Measurements from ENCODE around the gene SLC14A1. TPM values are rescaled to one million over a fixed set of nuclear protein-coding genes. Genes with fewer than 3 reads are reported as not detected.

Gene SLC14A1
- total and polyA plus RNA-seq, 2 of the 4 experiments (the other 2 are of a cell fraction): 20.5 to 31.9 TPM

DNA sequence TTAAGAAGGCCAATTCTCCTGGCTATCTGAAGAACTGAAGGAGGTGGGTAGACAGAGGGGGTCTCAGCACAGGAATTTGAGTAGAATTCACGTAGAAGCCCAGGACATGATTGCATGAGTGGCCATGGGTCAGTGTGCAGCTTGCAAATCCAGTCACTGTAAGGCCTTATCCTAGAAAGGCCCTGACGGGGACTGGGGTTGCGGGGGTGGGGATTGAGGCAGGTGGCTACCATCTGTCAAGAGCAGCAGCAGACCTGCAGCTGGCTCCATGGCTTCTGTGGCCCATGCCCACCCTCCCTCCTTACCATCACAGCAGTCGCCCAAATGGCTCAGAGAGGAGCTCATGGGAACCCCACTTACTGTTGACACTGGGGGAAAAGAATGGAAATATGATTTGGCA, 34.6 kb upstream of the SLC14A1 start:
- Histone ChIP-seq H2AFZ (replicated peaks; ENCODE audit: low read length, poor library complexity) (no peak overlapping the region), H3K9me1 (ENCODE audit: insufficient read depth, low read length) (no peaks in the 10 kb centered on the region), H3K36me3 (ENCODE audit: control insufficient read depth, insufficient read depth, low read length) (no peaks in the 10 kb centered on the region), H2BK5ac (ENCODE audit: low read depth, low read length, poor library complexity, severe bottlenecking) (no peak overlapping the region), H2AK9ac (replicated peaks; ENCODE audit: low read depth, low read length, poor library complexity) (no peak overlapping the region), H3K27me3 (ENCODE audit: control insufficient read depth, insufficient read depth, low read length) (no peaks in the 10 kb centered on the region), H3K56ac (ENCODE audit: extremely low read depth, insufficient read depth, low read length) (no peak overlapping the region), H2BK120ac (ENCODE audit: low read depth, low read length) (no peak overlapping the region), H4K20me1 (ENCODE audit: insufficient read depth, low read length) (no peaks in the 10 kb centered on the region), H3K4ac (ENCODE audit: low read depth, low read length) (no peak overlapping the region), H4K91ac (ENCODE audit: insufficient read depth, low read depth, low read length) (no peak overlapping the region), H2BK20ac (ENCODE audit: low read depth, low read length) (no peak overlapping the region), H3K27ac (ENCODE audit: insufficient read depth, low read length) (no peak overlapping the region), H3K4me2 (ENCODE audit: low read depth, low read length) (no peak overlapping the region), H4K8ac (ENCODE audit: low read depth in 2 of 2, low read length in 2 of 2) (no peak overlapping the region), H3K23ac (ENCODE audit: low read depth, low read length) (no peak overlapping the region), H3K9ac (ENCODE audit: low read depth, low read length) (no peak overlapping the region), H3K4me3 (ENCODE audit: insufficient read depth, low read depth, low read length) (no peak overlapping the region), H3K14ac (replicated peaks; ENCODE audit: low read depth, low read length) (no peak overlapping the region), H2AK5ac (ENCODE audit: low read depth, low read length) (no peak overlapping the region), H4K5ac (ENCODE audit: low read depth, low read length) (no peak overlapping the region), H3K9me3 (ENCODE audit: control insufficient read depth, insufficient read depth, low read length) (peaks cover 1% of the 10 kb centered on the region), H2BK15ac (ENCODE audit: low read depth, low read length) (no peak overlapping the region), H3K79me1 (ENCODE audit: low read depth in 1 of 2, low read length in 2 of 2) (no peaks in the 10 kb centered on the region), H3K18ac (ENCODE audit: low read depth, low read length) (no peak overlapping the region), H3K4me1 (ENCODE audit: control insufficient read depth, insufficient read depth, low read length) (peaks cover 16% of the 10 kb centered on the region)
- dilution Hi-C loops (cut with HindIII; ENCODE audit: low sequenced_read_pairs, unreplicated experiment) (no loop called here), in situ Hi-C loops (cut with MboI; ENCODE audit: low sequenced_read_pairs) (no loop called here), intact Hi-C loops (cut with micrococcal nuclease) (no loop called here)
- no TSS peak for BruUV-seq (replicated peaks)
- no peak for TF ChIP-seq RFX5 (IDR thresholded peaks at IDR 0.05; ENCODE audit: low read depth, low read length)
- no peak for TF ChIP-seq FOS (IDR thresholded peaks at IDR 0.05; ENCODE audit: low read depth, low read length)
- no peak for TF ChIP-seq RCOR1 (IDR thresholded peaks at IDR 0.05; ENCODE audit: insufficient replicate concordance, low read length)
- no peak for TF ChIP-seq BHLHE40 (IDR thresholded peaks at IDR 0.05; ENCODE audit: low read depth, low read length)
- no peak for TF ChIP-seq CHD1 (IDR thresholded peaks at IDR 0.05; ENCODE audit: low read depth, low read length)
- TF ChIP-seq, protein P1, sequence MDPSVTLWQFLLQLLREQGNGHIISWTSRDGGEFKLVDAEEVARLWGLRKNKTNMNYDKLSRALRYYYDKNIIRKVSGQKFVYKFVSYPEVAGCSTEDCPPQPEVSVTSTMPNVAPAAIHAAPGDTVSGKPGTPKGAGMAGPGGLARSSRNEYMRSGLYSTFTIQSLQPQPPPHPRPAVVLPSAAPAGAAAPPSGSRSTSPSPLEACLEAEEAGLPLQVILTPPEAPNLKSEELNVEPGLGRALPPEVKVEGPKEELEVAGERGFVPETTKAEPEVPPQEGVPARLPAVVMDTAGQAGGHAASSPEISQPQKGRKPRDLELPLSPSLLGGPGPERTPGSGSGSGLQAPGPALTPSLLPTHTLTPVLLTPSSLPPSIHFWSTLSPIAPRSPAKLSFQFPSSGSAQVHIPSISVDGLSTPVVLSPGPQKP (IDR thresholded peaks at IDR 0.05; ENCODE audit: borderline replicate concordance, low read depth, low read length): no peak
- TF ChIP-seq, protein P2, sequence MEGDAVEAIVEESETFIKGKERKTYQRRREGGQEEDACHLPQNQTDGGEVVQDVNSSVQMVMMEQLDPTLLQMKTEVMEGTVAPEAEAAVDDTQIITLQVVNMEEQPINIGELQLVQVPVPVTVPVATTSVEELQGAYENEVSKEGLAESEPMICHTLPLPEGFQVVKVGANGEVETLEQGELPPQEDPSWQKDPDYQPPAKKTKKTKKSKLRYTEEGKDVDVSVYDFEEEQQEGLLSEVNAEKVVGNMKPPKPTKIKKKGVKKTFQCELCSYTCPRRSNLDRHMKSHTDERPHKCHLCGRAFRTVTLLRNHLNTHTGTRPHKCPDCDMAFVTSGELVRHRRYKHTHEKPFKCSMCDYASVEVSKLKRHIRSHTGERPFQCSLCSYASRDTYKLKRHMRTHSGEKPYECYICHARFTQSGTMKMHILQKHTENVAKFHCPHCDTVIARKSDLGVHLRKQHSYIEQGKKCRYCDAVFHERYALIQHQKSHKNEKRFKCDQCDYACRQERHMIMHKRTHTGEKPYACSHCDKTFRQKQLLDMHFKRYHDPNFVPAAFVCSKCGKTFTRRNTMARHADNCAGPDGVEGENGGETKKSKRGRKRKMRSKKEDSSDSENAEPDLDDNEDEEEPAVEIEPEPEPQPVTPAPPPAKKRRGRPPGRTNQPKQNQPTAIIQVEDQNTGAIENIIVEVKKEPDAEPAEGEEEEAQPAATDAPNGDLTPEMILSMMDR (conservative IDR thresholded peaks at IDR 0.05; ENCODE audit: low read depth, low read length): no peak
- TF ChIP-seq MAZ (IDR thresholded peaks at IDR 0.05; ENCODE audit: borderline replicate concordance, low read depth, low read length): no peak
- no peak for TF ChIP-seq RAD21 (IDR thresholded peaks at IDR 0.05; ENCODE audit: low read length)
- no peak for TF ChIP-seq CEBPB (IDR thresholded peaks at IDR 0.05; ENCODE audit: low read depth, low read length)
- no peak for TF ChIP-seq NFE2L2 (IDR thresholded peaks at IDR 0.05; ENCODE audit: low read depth, low read length)
- no peak for TF ChIP-seq MAFK (IDR thresholded peaks at IDR 0.05; ENCODE audit: low read depth, low read length)
- no peak for TF ChIP-seq MXI1 (IDR thresholded peaks at IDR 0.05; ENCODE audit: borderline replicate concordance, low read depth, low read length)
- no peak for TF ChIP-seq SMC3 (IDR thresholded peaks at IDR 0.05; ENCODE audit: low read depth, low read length)
- TF ChIP-seq, protein P3, sequence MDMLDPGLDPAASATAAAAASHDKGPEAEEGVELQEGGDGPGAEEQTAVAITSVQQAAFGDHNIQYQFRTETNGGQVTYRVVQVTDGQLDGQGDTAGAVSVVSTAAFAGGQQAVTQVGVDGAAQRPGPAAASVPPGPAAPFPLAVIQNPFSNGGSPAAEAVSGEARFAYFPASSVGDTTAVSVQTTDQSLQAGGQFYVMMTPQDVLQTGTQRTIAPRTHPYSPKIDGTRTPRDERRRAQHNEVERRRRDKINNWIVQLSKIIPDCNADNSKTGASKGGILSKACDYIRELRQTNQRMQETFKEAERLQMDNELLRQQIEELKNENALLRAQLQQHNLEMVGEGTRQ (IDR thresholded peaks at IDR 0.05; ENCODE audit: low read depth, low read length): no peak
- no peak for TF ChIP-seq POLR2A (IDR thresholded peaks at IDR 0.05; ENCODE audit: low read depth, low read length)
- WGBS, 2 experiments (ENCODE audit: extremely low coverage in 2 of 2, insufficient read length in 1 of 2): 100% methylated on average over 1 of the region's 4 CpGs; no CpG with 5 or more reads in 1 of the 2 experiments
- POLR2A ChIA-PET (ENCODE audit: unreplicated experiment): no interaction called here
- no peak for DNase-seq
- CTCF ChIA-PET: interaction anchor here (0.7 to 3.2 kb wide), 2 partner anchors 131 to 191 kb away, joined by 3 to 15 read pairs; no protein-coding TSS in a partner anchor
- no peak for ATAC-seq (ENCODE audit: low read depth)
